CD4-positive, alpha-beta T cell treated with Interleukin-2 at 100 ng/mL for 4 hours (primary cell): ENCODE measurements around the gene FUT6.
"Not testable (repeated sequence)": the region's sequence is repeated elsewhere in the genome, so short reads cannot be mapped to it uniquely, and the experiment has no call there.

Source experiments
- DNase-seq: peaks from one replicate; pipeline ENCODE4 v3.0.0-alpha.2; 2020; ENCODE audit warnings: low spot score

FUT6 gene

GRCh38 chr19:5857203-5858081 is 17.9 kb upstream of the FUT6 start:
- DNase-seq, result no peak

- DNase-seq, result not testable (repeated sequence)
Observed at GRCh38 chr19:5855151-5855550, 15.6 kb upstream of the FUT6 start.

GRCh38 chr19:5854121-5854520 is 14.6 kb upstream of the FUT6 start:
- not testable (repeated sequence) for DNase-seq

GRCh38 chr19:5851302-5851701 is 11.8 kb upstream of the FUT6 start, which contains the start of gene FUT3:
TSS of gene FUT3 (minus strand) at chr19:5851449.
- DNase-seq, result no peak

- no peak for DNase-seq
Observed at GRCh38 chr19:5850743-5851293, 11.3 kb upstream of the FUT6 start.

GRCh38 chr19:5850189-5850588 is 10.7 kb upstream of the FUT6 start:
- no peak for DNase-seq

- DNase-seq, result not testable (repeated sequence)
Observed at GRCh38 chr19:5848621-5849020, 9.1 kb upstream of the FUT6 start.

GRCh38 chr19:5847846-5848245 is 8.3 kb upstream of the FUT6 start:
- DNase-seq, result not testable (repeated sequence)

GRCh38 chr19:5844456-5845433 is 5.2 kb upstream of the FUT6 start:
- DNase-seq, result no peak

- no peak for DNase-seq
Observed at GRCh38 chr19:5843295-5843927, 3.9 kb upstream of the FUT6 start.

GRCh38 chr19:5841735-5842111 is 2.2 kb upstream of the FUT6 start:
- not testable (repeated sequence) for DNase-seq

GRCh38 chr19:5838353-5839064 is 993 bp downstream of the FUT6 start:
- no peak for DNase-seq

- DNase-seq, result no peak
Observed at GRCh38 chr19:5837761-5838352, 1.6 kb downstream of the FUT6 start.

GRCh38 chr19:5832527-5833216 is 6.8 kb downstream of the FUT6 start:
- DNase-seq, result no peak

- DNase-seq, result no peak
Observed at GRCh38 chr19:5832061-5832460, 7.4 kb downstream of the FUT6 start.

- DNase-seq, result no peak
Observed at GRCh38 chr19:5831159-5831558, 8.3 kb downstream of the FUT6 start.

- DNase-seq, result no peak
Observed at GRCh38 chr19:5829567-5830310, 9.8 kb downstream of the FUT6 start.

GRCh38 chr19:5828661-5829566 is 10.6 kb downstream of the FUT6 start:
- no peak for DNase-seq
